H1 (cell line): Measurements from ENCODE around the gene AGBL4. TPM values are rescaled to one million over a fixed set of nuclear protein-coding genes. Genes with fewer than 3 reads are reported as not detected.

Source experiments
- SIX5 ChIP-seq: IDR thresholded peaks from 2 replicates; pipeline ENCODE4 v1.6.1; 2011; ENCODE audit warnings: mild to moderate bottlenecking, low read depth, low read length
- polyA plus RNA-seq, 7 experiments: library from polyadenylated mRNA; depleted of rRNA in 3 of 7; stranded (reverse) in 5 of 7; unstranded in 2 of 7; fragments of >200 nt in 5 of 7; fragments of 200-250 nt in 2 of 7; gene quantifications; 1 replicate in 5 of 7; 2 replicates in 1 of 7; 4 replicates in 1 of 7; pipeline versions ENCODE4 v1.2.1 to v1.2.3, GENCODE V29; 2011 to 2013; ENCODE audit warnings: missing spikeins in 2 of 7, mixed read lengths in 2 of 7
- total RNA-seq: library from RNA; stranded (reverse); fragmentation: NEBNext Ultra II Directional; extraction: Animal tissue kit (Norgen Biotek cat#: 25700); gene quantifications from 2 replicates; pipeline ENCODE4 v1.2.1, GENCODE V29; 2021

AGBL4 gene
- total and polyA plus RNA-seq, 2 of the 8 experiments (the other 6 are each of a cell fraction or from before 2014, with no cell fraction given): 0.41 to 0.45 TPM

GRCh38 chr1:49331066-49331852, 692.5 kb downstream of the AGBL4 start (continued):
- no peak for TF ChIP-seq SIX5
